HG03066 (cell line): ENCODE data around the gene CHN2.
"Not testable (repeated sequence)": the region's sequence is repeated elsewhere in the genome, so short reads cannot be mapped to it uniquely, and the experiment has no call there.

Source experiments
- ATAC-seq: cut with Tn5 transposase; IDR thresholded peaks from one replicate; pipeline ENCODE4 v1.9.1; 2021; ENCODE audit warnings: low read depth; ENCODE audit not compliant: unreplicated experiment

CHN2 gene

DNA sequence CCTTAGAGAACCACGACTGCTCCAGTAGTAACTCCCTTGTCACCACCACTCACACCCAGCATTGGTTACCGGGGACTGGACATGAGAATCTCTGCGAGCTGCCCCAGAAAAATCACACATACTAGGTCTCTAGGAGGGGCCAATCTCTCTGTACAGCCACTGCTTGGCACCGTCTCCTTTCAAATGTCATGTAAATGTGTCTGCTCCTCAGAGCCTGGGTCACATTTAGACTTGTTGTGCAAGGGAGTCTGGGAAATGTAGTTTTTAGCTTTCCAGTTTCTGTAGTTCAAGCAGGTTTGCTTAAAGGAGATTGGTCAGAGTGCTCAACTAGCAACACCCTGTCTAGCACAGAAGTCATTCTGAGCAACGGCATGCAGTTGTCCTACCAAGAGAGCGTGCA lies 60.0 kb downstream of the CHN2 start:
- ATAC-seq = no peak

DNA sequence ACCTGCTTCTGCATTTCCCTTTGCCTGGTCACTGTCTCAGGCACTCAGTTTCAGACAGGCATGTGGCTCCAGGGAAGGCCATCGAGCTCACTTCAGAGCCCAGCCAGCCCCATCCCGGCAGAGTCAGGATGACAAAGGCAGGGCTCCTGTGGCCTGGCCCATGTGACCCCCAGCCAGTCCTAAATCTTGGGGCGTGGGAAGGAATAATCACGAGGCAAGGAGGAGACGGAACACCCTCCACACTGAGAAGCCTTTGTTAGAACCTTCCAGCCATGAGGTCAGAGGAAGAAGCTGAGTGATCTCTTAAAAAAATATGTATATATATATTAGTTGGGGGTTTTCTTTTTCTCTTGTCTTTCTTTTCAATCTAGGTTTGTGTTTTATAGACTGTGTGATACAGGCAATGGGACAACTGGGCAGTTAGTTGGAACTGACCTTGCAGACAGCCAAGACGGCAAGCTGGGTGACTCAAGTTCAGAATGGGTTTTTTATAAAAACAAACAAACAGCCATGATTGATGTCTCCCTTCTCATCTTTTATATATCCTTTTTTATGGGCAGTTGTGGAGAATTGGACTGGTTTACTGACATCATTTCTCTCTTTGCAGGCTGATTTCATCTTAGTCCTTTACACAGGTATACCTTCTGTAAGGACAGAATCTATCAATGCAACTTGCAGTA lies 60.8 kb downstream of the CHN2 start:
- ATAC-seq = no peak

DNA sequence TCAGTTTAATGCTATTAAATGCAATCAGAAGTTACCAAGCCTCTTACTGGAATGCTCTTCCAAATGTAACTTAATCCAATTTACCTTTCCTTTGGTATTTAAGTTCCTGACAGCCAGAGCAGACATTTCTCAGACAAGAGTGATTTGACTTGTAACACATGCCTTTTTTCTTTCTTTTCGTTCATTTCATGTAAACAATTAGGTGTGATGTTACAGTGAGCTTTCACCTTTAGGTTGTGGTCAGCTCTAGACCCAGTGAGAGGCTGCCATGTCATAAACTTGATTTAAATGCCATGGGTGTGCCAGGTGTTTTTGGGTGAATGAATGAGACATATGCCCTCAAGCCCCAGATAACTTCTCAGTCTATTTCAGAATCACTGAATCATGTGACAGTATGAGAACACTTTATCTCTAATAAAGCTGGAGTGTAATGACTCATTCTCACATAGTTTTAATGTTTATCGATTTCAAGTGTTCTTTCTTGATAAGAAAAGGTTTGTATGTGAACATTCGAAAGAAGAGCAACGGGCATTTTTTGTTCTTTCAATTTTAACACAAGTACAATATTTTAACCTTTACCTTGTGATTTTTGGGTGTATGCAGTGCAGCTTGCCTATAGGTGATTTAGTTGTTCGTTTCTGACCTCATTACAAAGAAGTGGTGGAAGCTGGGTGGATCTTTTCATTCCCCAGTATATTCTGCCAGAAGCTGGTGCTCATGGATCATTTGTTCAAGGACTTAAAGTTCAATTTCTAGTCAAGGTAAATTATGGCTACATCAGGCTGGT lies 61.5 kb downstream of the CHN2 start:
- no peak for ATAC-seq

DNA sequence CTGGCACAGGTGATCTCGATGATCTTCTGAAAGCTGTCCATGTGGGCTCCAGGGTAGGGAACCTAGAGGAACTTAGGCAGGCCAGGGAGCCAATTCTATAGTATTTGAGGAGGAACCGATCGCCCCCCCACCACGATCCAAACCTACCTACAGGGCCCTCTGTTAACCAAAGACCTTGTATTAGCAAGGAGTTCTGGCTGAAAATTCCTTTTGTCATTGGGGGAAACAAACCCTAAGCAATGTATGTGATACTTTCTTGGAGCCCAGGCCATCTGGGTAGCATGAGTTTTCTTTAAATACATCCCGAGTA lies 62.1 kb downstream of the CHN2 start:
- ATAC-seq = no peak

DNA sequence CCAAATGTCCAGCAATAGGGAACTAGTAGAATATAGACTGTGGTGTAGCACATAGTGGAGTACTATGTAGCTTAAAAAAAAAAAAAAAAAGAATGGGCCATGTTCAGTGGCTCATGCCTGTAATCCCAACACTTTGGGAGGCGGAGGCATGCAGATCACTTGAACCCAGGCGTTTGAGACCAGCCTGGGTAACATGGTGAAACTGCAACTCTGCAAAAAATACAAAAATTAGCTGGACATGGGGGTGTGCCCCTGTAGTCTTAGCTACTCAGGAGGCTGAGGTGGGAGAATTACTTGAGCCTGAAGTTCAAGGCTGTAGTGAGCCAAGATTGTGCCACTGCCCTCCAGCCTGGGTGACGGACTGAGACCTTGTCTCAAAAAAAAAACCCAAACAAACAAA lies 64.4 kb downstream of the CHN2 start:
- no peak for ATAC-seq

DNA sequence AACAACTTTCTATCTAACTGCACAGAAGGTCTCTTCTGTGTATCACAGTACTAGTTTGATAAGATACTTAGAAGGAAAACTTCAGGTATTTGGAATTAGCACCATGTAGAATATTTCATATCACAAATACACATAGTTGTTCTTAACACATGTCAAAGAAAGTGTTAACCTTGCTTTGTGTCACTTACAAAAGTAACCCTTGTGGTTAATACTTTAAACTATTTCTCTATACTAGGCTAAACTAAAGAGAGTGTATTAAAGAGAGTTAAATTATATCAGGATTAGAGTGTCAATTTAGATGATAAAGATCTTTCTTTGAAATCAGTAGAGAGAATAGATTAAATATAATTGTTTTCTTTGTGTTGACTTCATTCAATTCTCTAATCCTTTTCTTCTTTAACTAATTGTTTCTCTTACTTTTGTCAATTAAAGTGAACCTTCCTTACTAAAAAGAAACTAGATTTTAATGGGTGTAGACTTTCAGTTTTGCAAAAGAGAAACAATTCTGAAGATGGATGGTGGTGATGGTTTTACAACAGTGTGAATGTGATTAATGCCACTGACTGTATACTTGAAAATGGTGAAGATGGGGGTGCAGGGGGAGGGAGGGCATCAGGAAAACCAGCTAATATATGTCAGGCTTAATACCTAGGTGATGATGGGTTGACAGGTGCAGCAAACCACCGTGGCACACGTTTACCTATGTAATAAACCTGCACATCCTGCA lies 67.8 kb downstream of the CHN2 start:
- ATAC-seq = no peak

DNA sequence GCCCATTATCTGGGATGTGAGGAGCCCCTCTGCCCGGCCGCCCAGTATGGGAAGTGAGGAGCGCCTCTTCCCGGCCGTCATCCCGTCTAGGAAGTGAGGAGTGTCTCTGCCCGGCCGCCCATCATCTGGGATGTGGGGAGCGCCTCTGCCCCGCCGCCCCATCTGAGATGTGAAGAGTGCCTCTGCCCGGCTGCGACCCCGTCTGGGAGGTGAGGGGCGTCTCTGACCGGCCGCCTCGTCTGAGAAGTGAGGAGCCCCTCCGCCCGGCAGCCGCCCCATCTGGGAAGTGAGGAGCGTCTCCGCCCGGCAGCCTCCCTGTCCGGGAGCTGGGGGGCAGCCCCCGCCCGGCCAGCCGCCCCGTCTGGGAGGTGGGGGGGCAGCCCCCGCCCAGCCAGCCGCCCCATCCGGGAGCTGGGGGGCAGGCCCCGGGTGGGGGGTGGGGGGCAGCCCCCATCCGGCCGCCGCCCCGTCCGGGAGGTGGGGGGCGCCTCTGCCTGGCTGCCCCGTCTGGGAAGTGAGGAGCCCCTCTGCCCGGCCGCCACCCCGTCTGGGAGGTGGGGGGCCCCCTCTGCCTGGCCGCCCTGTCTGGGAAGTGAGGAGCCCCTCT lies 69.1 kb downstream of the CHN2 start:
- ATAC-seq = not testable (repeated sequence)

DNA sequence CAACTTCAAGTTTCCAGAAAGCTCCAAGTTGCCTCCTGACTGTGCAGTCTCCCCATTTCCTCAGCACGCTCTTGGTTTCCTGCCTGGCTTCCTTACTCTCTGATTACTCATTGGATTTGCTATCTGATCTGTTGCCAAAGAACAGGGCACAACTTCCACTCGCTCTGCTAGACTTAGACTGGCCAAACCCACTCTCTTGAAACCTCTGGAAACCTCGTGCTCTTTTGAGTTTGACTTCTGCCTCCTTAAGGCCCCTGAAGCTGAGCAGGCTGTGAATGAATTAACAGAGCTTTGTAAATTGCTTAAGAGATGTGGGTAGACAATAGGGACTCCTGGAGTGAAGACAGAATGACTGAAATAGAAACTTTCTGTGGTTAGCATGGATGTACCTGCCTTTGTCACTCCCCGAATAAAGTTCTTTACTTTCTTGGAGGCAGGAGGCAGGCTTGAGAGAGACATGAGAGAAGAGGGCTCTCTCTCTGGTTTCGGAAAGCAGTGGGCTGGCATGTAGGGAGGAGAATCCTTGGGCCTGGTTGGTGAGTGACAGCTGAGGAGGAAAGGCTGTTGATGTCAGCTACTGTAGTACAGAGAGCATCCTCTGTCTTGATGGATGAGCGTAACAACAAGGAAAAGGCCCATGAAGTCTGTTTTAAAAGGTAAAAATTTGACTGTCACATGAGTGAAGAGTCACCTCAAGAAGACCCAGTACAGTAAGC lies 70.8 kb downstream of the CHN2 start:
- no peak for ATAC-seq

DNA sequence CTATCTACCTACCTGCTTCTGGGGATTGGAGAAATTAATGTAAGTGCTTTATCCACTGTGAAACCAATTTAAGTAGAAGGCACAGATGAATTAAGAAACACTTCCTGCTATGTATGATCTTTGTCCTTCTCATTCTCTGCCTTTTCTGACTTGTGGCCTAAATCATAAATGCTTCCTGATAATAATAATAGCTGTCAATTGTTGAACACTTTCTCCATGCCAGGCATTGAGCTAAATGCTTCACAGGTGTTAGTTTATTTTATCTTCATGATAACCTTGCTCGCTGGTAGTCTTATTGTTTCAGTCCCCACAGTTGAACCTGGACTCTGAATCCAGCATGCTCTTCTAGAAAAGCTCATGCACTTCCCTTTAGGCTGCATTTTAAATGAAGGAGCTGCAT lies 75.4 kb downstream of the CHN2 start:
- no peak for ATAC-seq

DNA sequence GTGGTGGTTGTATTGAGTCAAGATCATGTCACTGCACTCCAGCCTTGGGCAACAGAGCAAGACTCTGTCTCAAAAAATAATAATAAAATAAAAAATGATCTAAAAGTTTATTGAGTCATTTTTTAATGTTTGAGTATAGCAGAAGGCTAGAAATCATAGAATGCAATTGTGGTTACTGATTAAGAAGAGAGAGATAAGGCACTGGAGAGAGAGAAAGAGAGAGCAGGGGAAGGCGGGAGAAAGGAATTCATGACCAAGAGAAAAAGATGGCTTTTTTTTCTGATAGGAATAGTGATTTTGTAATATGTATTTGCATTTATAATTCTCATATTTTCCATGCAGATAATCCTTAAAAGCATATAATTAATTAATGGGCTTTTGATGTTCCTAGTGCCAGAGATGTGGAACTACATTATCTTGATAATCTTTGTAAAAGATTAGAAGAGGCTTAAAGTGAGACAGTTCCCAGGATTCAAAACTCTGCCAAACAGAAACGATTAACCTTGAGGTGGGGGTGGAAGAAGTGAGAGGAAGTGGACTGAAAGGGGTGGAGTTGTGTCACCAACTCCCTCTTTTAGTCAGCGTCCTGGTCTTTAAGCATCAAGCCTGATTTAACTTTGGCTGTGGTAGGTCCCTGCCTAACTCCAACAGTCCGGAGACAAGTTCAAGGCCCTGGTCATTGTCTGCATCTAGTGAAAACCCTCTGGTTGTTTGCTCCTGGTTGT lies 76.2 kb downstream of the CHN2 start:
- no peak for ATAC-seq

DNA sequence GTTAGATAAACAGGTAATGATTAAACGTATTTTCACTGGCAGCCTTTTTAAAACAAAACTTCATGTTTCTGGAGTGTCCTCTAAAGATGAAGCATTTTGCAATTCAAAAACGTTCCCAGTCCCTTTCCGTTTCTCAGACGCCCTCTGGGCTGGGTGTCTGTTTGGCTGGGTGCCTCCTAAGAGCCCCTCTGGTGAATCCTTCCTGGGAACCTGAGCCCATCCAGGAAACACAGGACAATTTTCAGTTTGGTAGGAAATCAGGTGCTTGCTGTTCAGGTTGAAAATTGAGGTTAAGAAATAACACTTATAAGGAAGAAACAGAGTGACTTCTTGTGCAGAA lies 76.7 kb downstream of the CHN2 start:
- ATAC-seq = no peak

DNA sequence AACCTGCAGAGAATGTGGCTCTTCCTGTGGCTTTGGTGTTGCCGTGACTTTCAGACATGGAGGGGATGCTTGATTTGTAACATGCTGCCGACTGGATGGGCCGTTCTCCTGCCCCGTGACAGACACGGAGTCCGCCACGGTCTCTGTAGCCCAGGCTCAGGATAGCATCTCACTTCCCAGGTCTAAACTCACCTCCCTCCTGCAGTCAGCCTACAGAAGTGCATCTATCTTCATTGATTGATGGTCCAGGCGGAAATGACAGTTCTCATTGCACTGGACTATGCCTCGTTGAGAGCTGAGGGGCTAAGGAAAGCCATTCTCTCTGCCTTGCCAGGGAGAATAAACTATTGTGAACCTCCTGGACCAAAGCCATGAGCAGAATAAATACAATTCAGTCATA lies 77.5 kb downstream of the CHN2 start:
- ATAC-seq = no peak

DNA sequence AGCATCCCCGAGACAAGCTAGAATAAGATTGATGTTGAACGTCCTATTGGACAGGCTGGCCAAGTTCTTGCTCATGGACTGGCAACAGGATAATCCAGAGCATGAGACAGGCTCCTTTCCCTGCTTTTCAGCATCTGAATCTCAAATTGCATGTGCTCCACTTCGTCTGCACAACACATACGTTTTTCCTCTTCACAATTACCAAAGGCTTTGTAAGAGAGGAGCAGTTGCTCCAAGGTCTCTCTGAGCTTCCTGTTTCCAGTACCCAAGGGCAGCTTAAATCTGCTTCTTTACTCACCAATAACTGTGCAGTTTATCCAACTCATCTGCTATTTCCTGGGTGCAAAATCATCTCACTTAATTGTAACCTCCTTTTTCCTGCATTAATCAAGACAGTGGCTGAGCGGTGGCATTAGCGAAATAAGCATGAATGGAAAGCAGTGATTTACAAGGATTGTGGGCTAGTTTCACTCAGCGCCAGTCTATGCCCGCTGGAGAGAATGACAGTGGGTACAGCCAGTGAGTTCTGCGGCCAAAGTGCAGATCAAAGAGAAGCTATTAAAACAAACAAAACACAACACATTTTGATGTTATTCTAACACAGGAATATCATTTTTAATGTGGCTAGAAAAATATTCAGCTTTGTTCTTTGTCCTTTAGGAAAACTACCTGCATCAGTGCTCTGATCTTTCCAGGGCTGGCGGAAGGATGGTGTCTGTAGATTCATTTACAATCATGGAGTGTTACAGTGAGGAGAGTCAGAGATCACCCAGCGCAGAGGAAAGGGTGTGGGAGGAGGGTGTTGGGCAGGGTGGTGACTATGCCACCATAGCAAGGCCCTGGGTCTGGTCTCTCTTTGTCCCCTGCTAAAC lies 79.8 kb downstream of the CHN2 start:
- no peak for ATAC-seq

DNA sequence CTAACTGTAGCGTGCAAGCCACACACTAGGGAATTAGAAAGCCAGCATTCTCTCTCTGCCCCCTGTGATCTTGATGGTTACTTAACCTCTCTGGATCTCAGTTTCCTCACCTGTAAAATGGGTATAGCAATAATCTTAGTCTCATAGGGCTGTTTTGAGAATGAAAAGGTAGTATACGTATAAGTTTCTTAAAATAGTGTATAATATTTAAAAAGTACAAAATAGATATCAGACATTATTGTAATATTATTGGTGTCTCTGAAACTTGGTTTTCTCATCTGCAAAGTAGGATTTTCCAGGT lies 80.4 kb downstream of the CHN2 start:
- no peak for ATAC-seq

DNA sequence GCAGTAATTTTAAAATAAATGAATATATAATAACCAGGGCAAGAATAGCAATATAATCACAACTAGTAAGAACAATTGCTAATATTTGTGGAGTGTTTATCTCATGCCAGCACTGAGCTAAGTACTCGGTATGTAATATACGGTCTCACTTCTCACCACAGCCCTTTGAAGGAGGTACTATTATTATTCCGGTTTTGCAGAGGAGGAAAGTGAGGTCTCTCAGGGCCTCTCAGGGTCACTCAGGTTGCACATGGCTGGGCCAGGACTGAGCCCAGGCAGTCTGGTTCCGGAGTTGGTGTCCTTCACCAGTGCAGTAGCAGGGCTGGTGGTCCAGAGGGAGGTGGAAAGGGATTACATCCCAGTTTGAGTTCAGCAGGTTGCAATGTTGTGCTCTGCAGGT lies 80.9 kb downstream of the CHN2 start:
- no peak for ATAC-seq

DNA sequence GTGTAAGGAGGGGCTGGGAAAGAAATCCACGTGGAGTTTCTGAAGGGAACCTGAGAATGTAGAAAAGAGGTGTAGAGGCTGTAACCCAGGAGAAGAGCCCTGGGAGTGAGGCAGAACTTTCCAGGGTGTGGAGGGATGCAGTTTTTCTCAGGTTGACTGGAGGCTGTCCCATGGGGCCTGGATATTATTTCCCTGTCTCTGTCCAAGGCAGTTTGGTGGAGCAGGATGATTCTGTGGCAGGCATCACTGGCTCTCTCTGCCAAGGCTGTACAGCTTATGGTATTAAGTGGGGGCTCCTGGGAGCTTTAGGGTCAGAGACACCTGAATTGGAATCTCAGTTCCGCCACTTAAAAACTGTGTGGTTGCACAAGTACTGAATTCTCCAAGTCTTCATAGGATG lies 81.6 kb downstream of the CHN2 start:
- no peak for ATAC-seq

DNA sequence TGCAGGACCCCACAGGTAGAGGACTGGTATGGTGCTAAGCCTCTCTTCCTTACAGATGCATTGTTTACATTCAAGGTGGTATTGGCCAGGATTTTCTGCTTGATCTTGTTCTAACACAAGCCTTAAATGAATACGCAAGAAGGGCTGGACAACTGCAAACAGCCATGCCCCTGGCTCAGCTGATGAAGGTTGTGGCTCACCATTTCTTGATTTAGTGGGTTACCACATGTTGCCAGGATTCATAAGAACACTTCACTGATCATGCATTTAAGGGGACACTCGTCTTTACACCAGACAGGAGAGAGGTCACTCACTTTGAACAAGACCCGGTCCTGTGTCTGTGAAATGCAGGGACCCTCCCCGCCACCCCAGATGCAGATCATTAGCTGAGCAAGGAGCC lies 82.2 kb downstream of the CHN2 start:
- ATAC-seq = no peak

DNA sequence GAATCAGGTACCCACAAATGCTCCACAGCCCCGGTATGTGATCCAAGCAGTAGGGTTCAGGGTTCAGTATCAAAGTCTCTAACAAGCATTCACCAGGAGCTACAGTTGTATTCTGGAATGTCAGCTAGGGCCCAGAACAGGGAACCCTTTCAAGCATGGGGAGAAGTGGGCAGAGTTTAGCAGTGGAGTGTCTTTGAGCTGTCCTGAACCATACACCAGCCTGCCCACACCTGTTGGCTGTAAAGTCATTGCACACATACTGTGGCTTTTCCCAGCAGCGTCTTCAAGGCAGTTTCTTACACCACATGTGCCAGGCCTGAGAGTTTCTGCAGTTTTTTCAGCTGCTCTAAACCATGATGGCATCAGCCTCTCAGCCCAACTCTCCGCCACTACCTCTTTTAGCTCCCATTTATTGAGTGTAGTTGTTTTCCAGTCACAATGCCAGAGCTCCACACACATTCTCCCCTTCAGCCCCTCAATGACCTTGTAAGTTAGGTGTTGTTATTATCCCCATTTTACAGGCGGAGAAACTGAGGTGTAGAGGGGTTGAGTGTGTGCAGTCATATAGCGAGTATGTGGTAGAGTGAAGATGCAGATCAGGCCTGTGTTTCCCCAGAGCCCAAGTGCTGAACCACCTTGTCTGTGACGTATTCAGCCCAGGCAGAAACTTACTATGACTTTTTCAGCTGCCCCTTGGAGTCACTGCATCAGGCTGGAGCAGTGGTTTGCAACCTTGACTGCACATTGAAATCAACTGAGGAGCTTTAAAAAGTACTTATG lies 83.1 kb downstream of the CHN2 start:
- no peak for ATAC-seq
